AG04450 (cell line): Measurements from ENCODE around the gene NRG2. TPM values are rescaled to one million over a fixed set of nuclear protein-coding genes. Genes with fewer than 3 reads are reported as not detected.

ENCODE experiments used
- CTCF ChIA-PET: fragments of 300-600, 350-600 bp; formaldehyde crosslinking; extraction: SDS; loops from one replicate; lab custom pipeline; 2022; ENCODE audit warnings: antibody characterized with exemption, inconsistent platforms; lab: Charles Lee
- POLR2A ChIA-PET: fragments of 350-600 bp; formaldehyde crosslinking; extraction: SDS; loops from one replicate; lab custom pipeline; 2021; ENCODE audit warnings: antibody characterized with exemption, inconsistent platforms; lab: Yijun Ruan, JAX
- DNase-seq: peaks from one replicate; pipeline ENCODE4 v3.0.0-alpha.2; 2011; ENCODE audit warnings: low read depth, low spot score
- H3K27ac ChIP-seq: one replicate; pipeline ENCODE4 v1.5.1; 2012; ENCODE audit warnings: low read depth, low read length, control low read depth
- H3K27me3 ChIP-seq: one replicate; pipeline ENCODE4 v1.6.0; 2012; ENCODE audit warnings: low read length; ENCODE audit not compliant: control insufficient read depth, insufficient read depth
- H3K4me3 ChIP-seq: 2 replicates; pipeline ENCODE4 v1.5.1; 2011; ENCODE audit warnings: mild to moderate bottlenecking, low read depth, low read length, control low read depth
- H3K9me3 ChIP-seq: 2 replicates; pipeline ENCODE4 v1.5.1; 2012; ENCODE audit warnings: low read length; ENCODE audit not compliant: control insufficient read depth, insufficient read depth
- CTCF ChIP-seq: IDR thresholded peaks from 2 replicates; pipeline ENCODE4 v1.5.1; 2011; ENCODE audit warnings: low read depth, low read length, control low read depth, inconsistent platforms
- polyA plus RNA-seq: library from polyadenylated mRNA; depleted of rRNA; stranded (reverse); fragments of >200 nt; gene quantifications from 2 replicates; pipeline ENCODE4 v1.2.3, GENCODE V29; 2011

Gene NRG2
- polyA plus RNA-seq, 1 experiment = 0.02 TPM

DNA sequence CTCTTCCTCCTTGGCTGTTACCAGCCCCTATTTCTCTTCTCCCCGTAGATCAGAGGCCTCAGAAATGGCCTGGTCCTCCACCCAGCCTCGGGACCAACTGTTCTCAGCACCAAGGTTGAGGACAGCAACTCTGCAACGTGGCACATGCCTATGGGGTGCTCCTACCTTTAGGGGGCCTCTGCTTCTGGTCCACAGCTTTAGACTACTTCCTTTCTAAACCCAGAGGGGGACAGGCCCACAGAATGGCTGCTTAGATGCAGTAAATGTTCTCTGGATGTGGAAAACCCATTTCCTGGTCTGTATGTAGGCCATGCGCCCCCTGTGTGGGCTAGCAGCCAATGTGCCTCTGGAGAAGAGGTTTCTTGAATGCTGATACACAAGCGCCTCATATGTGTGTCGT is 68.4 kb downstream of the NRG2 start:
- Histone ChIP-seq H3K27me3 (peaks cover 11% of the 10 kb centered on the region), H3K9me3 (no peaks in the 10 kb centered on the region), H3K27ac (no peak overlapping the region), H3K4me3 (no peak overlapping the region)
- TF ChIP-seq CTCF = no peak
- CTCF ChIA-PET = no interaction called here
- POLR2A ChIA-PET = no interaction called here
- no peak for DNase-seq

- ChIA-PET POLR2A (no interaction called here), CTCF (interaction anchor here (0.7 to 8.2 kb wide), 4 partner anchors 108 to 336 kb away, joined by 3 to 214 read pairs (median 4); no protein-coding TSS in a partner anchor)
- DNase-seq = no peak
- H3K9me3 ChIP-seq = no peaks in the 10 kb centered on the region
- no peak overlapping the region for H3K27ac ChIP-seq
- no peak for TF ChIP-seq CTCF
- H3K27me3 ChIP-seq = peaks cover 12% of the 10 kb centered on the region
- no peak overlapping the region for H3K4me3 ChIP-seq
Measured at GRCh38 chr5:139971202-139971725, 71.8 kb downstream of the NRG2 start.

DNA sequence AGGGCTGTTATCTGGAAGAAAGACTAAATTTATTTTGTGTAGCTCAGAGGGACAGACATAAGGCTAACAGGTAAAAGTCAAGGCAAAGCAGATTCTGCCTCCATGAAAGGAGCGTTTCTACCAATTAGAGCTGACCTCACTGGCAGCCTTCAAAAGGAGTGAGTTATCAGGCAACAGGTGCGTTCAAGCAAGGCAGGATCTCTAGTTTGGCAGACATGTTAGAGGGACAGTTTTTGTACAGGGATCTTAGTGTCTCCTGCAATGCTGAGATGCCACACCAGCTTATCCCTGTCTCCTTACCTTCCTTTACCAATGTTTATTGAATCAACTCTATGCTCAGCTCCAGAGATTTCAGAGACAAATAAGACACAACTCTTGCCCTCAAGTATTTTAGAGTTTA is 73.8 kb downstream of the NRG2 start:
- DNase-seq = no peak
- Histone ChIP-seq H3K27me3 (peaks cover 16% of the 10 kb centered on the region), H3K9me3 (no peaks in the 10 kb centered on the region), H3K27ac (no peak overlapping the region), H3K4me3 (no peak overlapping the region)
- ChIA-PET CTCF (interaction anchor here (0.6 to 8.2 kb wide), 37 partner anchors 8 to 259 kb away, joined by 3 to 214 read pairs (median 5); partner anchors contain the start of gene PSD2), POLR2A (no interaction called here)
- no peak for TF ChIP-seq CTCF

DNA sequence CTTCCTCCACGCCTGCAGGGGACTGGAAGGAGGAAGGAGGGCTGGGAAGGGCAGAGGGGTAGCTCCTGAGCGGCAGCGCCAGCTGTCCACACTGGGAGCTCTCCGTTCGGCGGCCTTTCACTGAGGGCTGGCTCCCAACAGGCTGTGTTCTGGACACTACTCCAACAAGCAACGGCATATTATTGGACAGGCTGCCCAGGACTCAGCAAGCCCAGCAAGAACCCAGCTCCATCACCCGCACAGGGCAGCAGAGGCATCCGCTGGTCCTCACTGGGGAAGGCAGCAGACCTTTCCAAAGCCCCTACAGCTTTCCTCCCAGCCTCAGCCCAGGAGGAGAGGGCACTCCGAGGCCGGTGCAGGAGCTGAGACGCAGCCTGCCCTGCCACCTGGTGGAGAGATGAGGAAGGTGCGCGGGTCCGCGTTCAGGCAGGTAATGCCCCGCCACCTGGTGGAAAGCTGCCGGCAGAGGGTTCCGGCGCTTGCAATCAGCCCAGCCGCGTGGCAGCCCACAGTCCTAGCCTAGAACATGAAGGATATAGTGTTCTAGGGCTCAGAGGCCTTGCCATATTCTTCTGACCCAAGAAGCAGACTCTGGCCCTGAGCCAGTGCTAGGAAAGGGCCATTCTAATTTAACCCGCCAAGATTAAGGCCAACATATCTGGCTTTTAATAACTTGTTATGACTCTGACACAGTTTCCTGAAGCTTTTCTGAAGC is 74.4 kb downstream of the NRG2 start:
- Histone ChIP-seq H3K4me3 (no peak overlapping the region), H3K9me3 (no peaks in the 10 kb centered on the region), H3K27ac (no peak overlapping the region), H3K27me3 (peaks cover 16% of the 10 kb centered on the region)
- ChIA-PET CTCF (interaction anchor here (0.6 to 8.2 kb wide), 48 partner anchors 8 to 987 kb away, joined by 3 to 214 read pairs (median 5); partner anchors contain the start of gene PSD2), POLR2A (no interaction called here)
- TF ChIP-seq CTCF = peak; percentile 98
- peak; percentile 15 for DNase-seq

DNA sequence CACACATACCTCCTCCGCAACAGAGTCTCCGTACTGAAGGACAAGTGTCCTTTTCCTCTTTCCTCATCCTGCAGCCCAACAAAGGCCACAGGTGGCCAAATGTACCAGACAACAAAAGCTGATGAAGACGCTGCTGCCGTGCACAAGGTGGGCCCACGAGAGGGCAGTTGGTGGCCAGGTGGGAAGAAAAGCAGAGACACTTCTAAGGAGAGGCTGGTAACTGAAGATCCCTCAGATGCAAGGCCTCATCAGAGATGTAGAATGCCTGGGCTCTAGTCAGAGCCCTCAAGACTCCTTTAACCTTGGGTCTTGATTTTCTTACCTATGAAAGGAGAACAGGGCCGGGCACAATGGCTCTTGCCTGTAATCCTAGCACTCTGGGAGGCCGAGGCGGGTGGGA is 75.7 kb downstream of the NRG2 start:
- POLR2A ChIA-PET = no interaction called here
- CTCF ChIA-PET = interaction anchor here (0.6 to 8.2 kb wide), 10 partner anchors 10 to 191 kb away, joined by 3 to 214 read pairs (median 13); no protein-coding TSS in a partner anchor
- H3K4me3 ChIP-seq = no peak overlapping the region
- DNase-seq = no peak
- peaks cover 19% of the 10 kb centered on the region for H3K27me3 ChIP-seq
- no peaks in the 10 kb centered on the region for H3K9me3 ChIP-seq
- no peak for TF ChIP-seq CTCF
- no peak overlapping the region for H3K27ac ChIP-seq
